Measurements from ENCODE around the gene PRAMEF17.
"Not testable (repeated sequence)": the region's sequence is repeated elsewhere in the genome, so short reads cannot be mapped to it uniquely, and the experiment has no call there.

Gene PRAMEF17

DNA sequence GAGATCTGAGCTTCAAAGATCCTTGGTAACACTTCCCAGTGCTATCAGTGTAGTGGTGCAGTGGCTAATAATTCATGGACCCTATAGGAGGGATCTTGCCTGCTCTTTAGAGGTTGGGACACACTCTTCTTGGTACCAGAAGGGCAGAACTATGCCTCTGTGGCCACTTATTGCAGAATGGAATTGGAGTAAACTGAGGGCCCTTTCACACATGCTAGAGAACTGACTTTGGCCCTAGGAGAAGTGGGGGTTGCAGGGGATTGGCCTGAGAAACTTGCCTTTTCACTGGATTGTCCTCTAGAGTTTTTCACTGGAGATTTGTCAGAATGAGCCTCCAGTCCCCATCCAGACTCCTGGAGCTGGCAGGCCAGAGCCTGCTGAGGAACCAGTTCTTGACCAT is at the start of gene PRAMEF17:
PRAMEF17 (plus strand) TSS at position 301 of the 400 bp plus-strand sequence; CDS start at position 327, 26 bp downstream.
- not testable (repeated sequence) for DNase-seq

- not testable (repeated sequence) for DNase-seq
Measured at GRCh38 chr1:13342496-13342895, 46.9 kb upstream of the PRAMEF17 start.

- DNase-seq: not testable (repeated sequence)
Measured at GRCh38 chr1:13347034-13347433, 42.4 kb upstream of the PRAMEF17 start, which contains the start of gene PRAMEF14. TSS of gene PRAMEF14 (minus strand) at chr1:13347134. CDS start at chr1:13345314, 1,820 bp downstream.

DNA sequence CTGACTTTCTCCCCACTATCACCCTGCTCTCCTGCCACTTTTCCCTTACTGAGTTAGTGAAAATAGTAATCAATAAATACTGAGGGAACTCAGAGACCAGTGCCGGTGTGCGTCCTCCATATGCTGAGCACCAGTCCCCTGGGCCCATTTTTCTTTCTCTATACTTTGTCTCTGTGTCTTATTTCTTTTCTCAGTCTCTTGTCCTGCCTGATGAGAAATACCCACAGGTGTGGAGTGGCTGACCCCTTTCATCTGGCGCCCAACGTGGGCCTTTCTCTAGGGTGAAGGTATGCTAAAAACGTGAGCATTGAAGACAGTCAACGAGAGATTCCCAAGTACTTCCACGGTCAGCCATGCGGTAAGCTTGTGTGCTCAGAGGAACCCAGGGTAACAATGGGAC is 36.0 kb upstream of the PRAMEF17 start:
- not testable (repeated sequence) for DNase-seq

GRCh38 chr1:13354475-13354874 is 35.0 kb upstream of the PRAMEF17 start:
- DNase-seq: not testable (repeated sequence)

GRCh38 chr1:13356774-13357173 is 32.7 kb upstream of the PRAMEF17 start:
- peak; percentile 60 for DNase-seq

DNA sequence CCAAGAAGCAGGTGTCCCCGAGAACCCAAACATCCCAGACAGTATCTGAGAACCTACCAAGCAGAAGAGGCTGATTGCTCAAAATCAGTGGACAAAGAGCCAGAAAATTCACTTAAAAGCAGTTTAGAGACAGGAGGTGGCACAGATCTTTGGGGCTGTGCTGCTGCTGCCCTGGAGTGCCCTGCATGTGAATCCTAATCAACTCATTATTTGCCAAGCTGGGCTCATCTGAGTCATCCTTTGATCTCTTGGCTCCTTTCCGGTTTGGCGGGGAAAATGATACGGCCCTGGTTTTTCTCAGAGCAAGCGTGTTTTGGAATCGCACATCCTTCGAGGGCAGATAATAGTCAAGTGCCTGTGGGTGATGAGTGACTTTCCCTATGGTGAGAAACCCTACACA is 27.1 kb upstream of the PRAMEF17 start:
- not testable (repeated sequence) for DNase-seq

- DNase-seq: not testable (repeated sequence)
Measured at GRCh38 chr1:13364928-13365327, 24.5 kb upstream of the PRAMEF17 start.

GRCh38 chr1:13366536-13366935 is 22.9 kb upstream of the PRAMEF17 start:
- not testable (repeated sequence) for DNase-seq

DNA sequence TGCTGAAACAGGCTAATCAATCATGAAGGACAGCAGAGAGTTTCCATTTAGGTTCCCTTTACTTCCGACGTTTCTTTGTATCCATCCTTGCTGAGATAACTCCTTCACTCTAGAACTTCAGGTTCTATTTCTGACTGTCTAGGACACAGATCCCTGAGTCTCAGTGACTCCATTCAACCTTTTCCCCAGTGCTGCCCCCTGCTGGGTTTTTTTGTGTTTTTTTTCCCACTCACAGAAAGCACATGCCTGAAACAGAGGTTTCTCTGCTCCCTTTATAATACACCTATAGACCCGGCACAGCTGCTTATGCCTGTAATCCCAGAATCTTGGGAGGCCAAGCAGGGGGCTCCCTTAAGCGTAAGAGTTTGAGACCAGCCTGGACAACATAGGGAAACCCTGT is 20.9 kb upstream of the PRAMEF17 start:
- not testable (repeated sequence) for DNase-seq

GRCh38 chr1:13378983-13379382 is 10.4 kb upstream of the PRAMEF17 start:
- DNase-seq: not testable (repeated sequence)

- DNase-seq: not testable (repeated sequence)
Measured at GRCh38 chr1:13380380-13380779, 9.1 kb upstream of the PRAMEF17 start.

DNA sequence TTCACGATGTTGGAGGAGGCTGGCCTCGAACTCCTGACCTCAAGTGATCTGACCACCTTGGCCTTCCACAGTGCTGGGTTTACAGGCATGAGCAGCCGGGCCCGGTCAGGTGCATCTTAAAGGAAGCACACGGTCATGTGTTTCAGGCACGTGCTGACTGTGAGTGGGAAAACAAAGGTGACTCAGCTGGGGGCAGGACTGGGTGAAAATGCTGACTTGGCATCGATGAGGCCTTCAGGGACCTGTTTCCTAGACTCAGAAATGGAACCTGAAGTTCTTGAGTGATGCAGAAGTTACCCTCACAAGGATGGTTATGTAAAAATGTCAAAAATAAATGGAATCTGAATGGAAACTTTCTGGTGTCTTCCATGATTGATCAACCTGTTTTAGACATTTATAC is 3.6 kb downstream of the PRAMEF17 start:
- DNase-seq: not testable (repeated sequence)

DNA sequence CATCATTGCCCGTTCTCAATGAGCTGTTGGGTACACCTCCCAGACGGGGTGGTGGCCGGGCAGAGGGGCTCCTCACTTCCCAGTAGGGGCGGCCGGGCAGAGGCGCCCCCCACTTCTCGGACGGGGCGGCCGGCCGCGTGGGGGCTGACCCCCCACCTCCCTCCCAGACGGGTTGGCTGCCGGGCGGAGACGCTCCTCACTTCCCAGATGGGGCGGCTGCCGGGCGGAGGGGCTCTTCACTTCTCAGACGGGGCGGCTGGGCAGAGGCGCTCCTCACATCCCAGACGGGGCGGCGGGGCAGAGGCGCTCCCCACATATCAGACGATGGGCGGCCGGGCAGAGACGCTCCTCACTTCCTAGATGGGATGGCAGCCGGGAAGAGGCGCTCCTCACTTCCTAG is 5.3 kb downstream of the PRAMEF17 start:
- DNase-seq: not testable (repeated sequence)

DNA sequence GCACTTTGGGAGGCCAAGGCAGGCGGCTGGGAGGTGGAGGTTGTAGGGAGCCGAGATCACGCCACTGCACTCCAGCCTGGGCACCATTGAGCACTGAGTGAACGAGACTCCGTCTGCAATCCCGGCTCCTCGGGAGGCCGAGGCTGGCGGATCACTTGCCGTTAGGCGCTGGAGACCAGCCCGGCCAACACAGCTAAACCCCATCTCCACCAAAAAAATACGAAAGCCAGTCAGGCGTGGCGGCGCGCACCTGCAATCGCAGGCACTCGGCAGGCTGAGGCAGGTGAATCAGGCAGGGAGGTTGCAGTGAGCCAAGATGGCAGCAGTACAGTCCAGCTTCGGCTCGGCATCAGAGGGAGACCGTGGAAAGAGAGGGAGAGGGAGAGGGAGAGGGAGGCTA is 5.9 kb downstream of the PRAMEF17 start:
- not testable (repeated sequence) for DNase-seq

DNA sequence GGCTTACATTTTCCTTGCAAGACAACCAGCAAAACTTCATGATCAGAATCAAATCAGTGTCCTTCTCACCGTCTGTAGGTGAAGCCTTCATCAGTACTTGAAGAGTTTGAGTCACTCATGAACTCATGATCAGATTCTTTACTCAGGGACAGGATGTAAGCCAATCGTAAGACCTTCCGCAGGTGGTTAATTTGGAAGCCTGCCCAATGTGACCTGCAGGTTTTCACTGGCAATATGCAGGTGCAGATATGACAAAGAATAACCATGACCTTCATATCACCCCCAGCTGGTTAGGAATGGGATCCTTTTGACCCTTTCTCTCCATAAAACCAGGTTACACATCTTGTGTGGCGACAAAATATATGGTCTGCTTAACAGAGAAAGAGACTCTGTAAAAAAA is 18.4 kb downstream of the PRAMEF17 start:
- peak; percentile 77 for DNase-seq

- not testable (repeated sequence) for DNase-seq
Measured at GRCh38 chr1:13410150-13410549, 20.7 kb downstream of the PRAMEF17 start, which contains the start of gene PRAMEF20. TSS of gene PRAMEF20 (plus strand) at chr1:13410450. CDS start at chr1:13416355, 5,905 bp downstream.

DNA sequence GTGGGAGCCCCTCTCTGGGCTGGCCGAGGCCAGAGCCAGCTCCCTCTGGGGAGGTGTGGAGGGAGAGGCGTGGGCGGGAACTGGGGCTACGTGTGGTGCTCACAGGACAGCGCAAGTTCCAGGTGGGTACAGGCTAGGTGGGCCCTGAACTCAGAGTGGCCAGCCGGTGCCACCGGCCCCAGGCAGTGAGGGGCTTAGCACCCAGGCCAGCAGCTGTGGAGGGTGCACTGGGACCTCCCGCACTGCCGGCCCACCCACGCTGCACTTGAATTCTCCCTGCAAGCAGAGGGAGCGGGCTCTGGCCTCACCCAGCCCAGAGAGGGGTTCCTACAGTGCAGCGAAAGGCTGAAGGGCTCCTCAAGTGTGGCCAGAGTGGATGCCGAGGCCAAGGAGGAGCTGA is 41.1 kb downstream of the PRAMEF17 start:
- no peak for DNase-seq

DNA sequence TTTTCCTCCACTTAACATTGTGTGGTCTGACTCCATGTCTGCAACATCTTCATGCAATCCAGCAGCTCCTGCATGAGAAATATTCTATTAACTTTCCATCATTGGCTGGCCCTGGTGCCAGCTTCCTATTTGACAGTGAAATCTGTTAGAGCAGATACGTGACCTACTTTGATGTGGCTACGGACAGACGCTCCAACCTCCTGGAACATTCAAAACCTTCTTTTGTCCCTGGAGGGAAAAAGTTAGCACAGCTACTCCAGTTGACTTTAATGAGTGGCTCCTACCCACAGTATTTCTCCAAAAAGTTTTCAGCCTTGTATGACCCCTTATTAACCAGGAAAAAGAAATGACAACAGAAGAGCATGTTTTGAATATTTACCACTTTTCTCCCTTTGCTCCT is 42.8 kb downstream of the PRAMEF17 start:
- no peak for DNase-seq

DNA sequence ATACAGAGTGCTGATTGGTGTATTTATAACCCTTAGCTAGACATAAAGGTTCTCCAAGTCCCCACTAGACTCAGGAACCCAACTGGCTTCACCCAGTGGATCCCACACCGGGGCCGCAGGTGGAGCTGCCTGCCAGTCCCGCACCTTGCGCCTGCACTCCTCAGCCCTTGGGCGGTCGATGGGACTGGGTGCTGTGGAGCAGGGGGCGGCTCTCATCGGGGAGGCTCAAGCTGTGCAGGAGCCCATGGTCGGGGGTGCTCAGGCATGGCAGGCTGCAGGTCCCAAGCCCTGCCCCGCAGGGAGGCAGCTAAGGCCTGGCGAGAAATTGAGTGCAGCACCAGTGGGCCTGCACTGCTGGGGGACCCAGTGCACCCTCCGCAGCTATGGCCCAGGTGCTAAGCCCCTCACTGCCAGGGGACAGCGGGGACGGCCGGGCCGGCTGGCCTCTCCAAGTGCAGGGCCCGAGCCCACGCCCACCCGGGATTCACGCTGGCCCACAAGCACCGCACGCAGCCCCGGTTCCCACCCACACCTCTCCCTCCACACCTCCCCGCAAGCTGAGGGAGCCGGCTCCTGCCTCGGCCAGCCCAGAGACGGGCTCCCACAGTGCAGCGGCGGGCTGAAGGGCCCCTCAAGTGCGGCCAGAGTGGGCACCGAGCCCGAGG is 44.4 kb downstream of the PRAMEF17 start:
- DNase-seq: not testable (repeated sequence)

- no peak for DNase-seq
Measured at GRCh38 chr1:13435458-13435857, 46.0 kb downstream of the PRAMEF17 start.

- not testable (repeated sequence) for DNase-seq
Measured at GRCh38 chr1:13439104-13439783, 49.8 kb downstream of the PRAMEF17 start.
